ENCODE results near the gene EPC2.

Gene EPC2

DNA sequence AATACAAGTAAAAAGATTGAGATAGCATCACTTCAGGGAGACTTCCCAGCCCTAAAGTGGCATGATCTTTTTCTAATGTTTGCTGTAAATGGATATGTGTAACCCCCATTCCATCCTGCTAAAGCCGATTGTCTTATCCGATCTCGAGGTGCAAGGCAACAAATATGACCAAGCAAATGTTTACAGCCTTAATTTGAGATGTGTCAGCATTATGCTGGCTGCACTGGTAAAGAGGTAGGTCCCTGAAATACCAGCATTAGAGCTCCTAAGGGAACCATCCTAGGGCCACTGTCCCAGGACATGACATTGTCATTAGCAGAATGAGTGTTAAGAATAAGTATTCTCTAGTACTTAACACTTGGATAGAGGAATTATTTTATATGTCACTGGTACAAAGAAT, 108.4 kb downstream of the EPC2 start:
- in situ Hi-C loops (cut with HindIII; ENCODE audit: low sequenced_read_pairs), result no loop called here
- H3K4me3 ChIP-seq (ENCODE audit: low read depth, low read length), result no peak overlapping the region
- DNase-seq (ENCODE audit: low read depth, low spot score), result no peak
- TF ChIP-seq, protein P1, sequence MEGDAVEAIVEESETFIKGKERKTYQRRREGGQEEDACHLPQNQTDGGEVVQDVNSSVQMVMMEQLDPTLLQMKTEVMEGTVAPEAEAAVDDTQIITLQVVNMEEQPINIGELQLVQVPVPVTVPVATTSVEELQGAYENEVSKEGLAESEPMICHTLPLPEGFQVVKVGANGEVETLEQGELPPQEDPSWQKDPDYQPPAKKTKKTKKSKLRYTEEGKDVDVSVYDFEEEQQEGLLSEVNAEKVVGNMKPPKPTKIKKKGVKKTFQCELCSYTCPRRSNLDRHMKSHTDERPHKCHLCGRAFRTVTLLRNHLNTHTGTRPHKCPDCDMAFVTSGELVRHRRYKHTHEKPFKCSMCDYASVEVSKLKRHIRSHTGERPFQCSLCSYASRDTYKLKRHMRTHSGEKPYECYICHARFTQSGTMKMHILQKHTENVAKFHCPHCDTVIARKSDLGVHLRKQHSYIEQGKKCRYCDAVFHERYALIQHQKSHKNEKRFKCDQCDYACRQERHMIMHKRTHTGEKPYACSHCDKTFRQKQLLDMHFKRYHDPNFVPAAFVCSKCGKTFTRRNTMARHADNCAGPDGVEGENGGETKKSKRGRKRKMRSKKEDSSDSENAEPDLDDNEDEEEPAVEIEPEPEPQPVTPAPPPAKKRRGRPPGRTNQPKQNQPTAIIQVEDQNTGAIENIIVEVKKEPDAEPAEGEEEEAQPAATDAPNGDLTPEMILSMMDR (IDR thresholded peaks at IDR 0.05; ENCODE audit: low read depth, low read length), result no peak

DNA sequence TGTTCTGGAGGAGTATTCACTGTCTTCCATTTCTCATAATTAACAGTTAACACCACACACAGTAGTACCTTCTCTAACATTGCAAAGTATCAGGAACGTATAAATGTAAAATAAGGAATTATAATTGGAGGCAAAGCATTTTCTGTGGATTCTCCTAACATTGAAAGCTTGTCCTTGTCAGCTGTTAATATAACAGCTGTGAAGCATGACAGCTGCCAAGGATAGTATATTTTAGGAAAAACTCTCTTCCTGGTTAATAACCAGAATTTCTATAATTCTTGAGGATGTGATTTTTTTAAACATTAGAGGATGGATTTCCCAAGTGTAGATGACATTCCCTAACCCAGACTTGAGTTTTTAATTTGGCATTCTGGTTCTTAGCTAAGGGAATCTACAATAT, 110.3 kb downstream of the EPC2 start:
- no peak for DNase-seq (ENCODE audit: low read depth, low spot score)
- TF ChIP-seq, protein P1 (IDR thresholded peaks at IDR 0.05; ENCODE audit: low read depth, low read length), result no peak
- no peak overlapping the region for H3K4me3 ChIP-seq (ENCODE audit: low read depth, low read length)
- in situ Hi-C loops (cut with HindIII; ENCODE audit: low sequenced_read_pairs), result no loop called here

DNA sequence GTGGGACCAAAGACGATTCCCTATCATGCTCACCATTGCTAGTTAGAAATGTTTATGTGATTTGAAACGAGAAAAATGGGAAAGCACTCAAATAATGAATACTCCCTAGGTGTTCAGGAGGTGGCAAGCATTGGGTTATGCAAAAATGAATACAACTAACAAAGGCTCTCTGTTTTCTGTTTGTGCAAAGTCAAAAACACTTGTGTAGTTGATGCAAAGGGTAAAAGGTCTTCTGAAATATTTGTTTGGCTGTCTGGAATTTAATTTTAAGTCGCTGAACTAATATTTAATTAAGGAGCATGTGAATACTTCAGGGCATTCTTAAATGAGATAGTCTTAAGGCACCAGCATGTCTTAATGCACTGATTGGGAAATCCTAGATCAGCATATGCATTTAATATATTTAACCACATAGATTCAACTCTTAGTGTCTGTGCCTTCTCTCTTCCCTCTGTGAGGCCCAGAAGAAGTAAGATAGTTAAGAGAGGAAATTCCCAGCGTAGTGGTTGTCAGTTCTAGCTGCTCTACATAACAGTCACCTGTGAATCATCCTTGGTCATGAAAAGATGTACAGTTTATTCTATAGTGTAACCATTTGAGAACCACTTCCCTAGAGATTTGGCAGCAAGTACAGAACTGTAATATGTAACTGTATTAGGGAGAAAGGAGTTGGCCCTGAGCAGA, 111.9 kb downstream of the EPC2 start:
- DNase-seq (ENCODE audit: low read depth, low spot score), result peak; percentile 65
- in situ Hi-C loops (cut with HindIII; ENCODE audit: low sequenced_read_pairs), result no loop called here
- TF ChIP-seq, protein P1 (IDR thresholded peaks at IDR 0.05; ENCODE audit: low read depth, low read length), result no peak
- H3K4me3 ChIP-seq (ENCODE audit: low read depth, low read length), result no peak overlapping the region

- no peak overlapping the region for H3K4me3 ChIP-seq (ENCODE audit: low read depth, low read length)
- DNase-seq (ENCODE audit: low read depth, low spot score), result no peak
- TF ChIP-seq, protein P1 (IDR thresholded peaks at IDR 0.05; ENCODE audit: low read depth, low read length), result no peak
- in situ Hi-C loops (cut with HindIII; ENCODE audit: low sequenced_read_pairs), result no loop called here
Observed at GRCh38 chr2:148764815-148765214, 120.3 kb downstream of the EPC2 start.

GRCh38 chr2:148770047-148770446, 125.5 kb downstream of the EPC2 start:
- in situ Hi-C loops (cut with HindIII; ENCODE audit: low sequenced_read_pairs), result no loop called here
- H3K4me3 ChIP-seq (ENCODE audit: low read depth, low read length), result no peak overlapping the region
- TF ChIP-seq, protein P1 (IDR thresholded peaks at IDR 0.05; ENCODE audit: low read depth, low read length), result no peak
- DNase-seq (ENCODE audit: low read depth, low spot score), result no peak

GRCh38 chr2:148781544-148781943, 137.0 kb downstream of the EPC2 start:
- H3K4me3 ChIP-seq (ENCODE audit: low read depth, low read length), result no peak overlapping the region
- in situ Hi-C loops (cut with HindIII; ENCODE audit: low sequenced_read_pairs), result no loop called here
- no peak for DNase-seq (ENCODE audit: low read depth, low spot score)
- TF ChIP-seq, protein P1 (IDR thresholded peaks at IDR 0.05; ENCODE audit: low read depth, low read length), result no peak
